NCI-H2107 (cell line): ENCODE measurements around the gene AFF3.
"Not testable (repeated sequence)": the region's sequence is repeated elsewhere in the genome, so short reads cannot be mapped to it uniquely, and the experiment has no call there.

ENCODE experiments used
- DNase-seq: peaks from one replicate; lab custom pipeline; 2025; lab: John Stamatoyannopoulos, UW

The AFF3 gene

DNA sequence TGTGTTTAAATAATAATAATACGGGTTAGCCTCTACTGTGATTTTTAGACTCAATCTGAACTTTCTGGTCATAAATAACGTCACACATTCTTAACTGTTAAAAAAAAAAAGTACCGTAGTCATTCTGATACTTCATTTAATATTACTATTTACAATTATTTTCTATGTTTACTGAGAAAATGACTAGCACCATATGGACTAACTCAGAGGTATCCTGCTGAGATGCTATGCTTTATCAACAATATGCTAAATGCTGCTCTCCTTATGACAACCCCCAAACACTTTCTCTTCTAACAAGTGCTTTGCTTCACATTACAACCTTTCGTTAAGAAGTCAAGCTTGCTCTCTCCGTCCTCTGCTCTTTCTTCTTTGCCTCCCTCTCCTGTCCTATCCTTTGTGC lies 182.1 kb downstream of the AFF3 start:
- DNase-seq: no peak

DNA sequence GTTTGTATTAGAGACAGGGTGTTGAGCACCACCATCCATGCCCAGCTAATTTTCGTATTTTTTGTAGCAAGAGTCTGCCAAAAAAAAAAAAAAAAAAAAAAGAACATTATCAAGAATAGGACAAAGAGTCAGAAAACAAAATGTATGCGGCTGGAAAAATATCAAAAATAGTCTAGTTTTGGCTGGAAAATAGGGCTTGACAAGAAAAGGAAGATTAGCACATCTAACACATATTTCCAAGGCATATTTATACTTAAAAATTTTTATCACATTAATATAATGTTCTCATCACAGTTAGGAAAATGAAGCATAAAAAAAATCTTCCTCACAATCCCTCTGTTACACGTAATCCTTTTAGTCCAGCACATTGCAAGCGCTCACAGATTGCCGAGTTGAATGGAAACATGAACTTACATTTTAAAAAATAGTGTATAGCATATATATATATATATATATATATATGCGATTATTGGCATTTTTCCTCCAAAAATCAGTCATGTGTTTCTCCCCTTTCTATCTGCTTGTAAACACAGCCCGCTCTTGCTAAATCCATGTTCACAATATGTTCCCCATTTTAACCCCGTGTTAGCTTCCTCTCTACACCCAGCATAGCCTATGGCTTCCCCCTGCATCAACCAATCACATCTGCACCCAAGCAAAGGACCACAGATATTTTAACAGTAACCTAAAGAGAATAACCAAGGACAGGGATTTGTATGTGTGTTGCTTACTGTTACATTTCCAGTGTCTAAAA lies 183.0 kb downstream of the AFF3 start:
- no peak for DNase-seq

GRCh38 chr2:99957332-99958133 lies 184.9 kb downstream of the AFF3 start:
- DNase-seq: no peak

- no peak for DNase-seq
Observed at GRCh38 chr2:99956232-99957030, 186.0 kb downstream of the AFF3 start.

GRCh38 chr2:99953750-99954149 lies 188.6 kb downstream of the AFF3 start:
- DNase-seq: no peak

DNA sequence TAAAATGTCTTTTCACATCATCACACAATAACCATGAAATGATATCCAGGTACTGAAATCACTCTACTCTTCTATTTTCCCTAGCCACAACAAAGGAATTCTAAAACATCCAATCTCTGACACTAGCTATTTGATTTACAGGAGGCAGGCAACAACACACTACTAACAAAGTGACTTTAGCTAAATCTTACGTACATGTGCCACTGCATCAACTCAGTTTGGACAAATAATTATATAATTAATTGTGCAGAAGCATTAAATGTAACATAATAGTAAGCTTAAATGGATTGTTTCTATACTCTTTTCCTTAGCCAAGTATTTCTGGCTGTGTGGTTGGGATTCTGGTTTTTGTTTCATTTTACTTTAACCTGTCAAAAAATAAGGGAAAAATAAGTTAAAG lies 192.4 kb downstream of the AFF3 start:
- no peak for DNase-seq

DNA sequence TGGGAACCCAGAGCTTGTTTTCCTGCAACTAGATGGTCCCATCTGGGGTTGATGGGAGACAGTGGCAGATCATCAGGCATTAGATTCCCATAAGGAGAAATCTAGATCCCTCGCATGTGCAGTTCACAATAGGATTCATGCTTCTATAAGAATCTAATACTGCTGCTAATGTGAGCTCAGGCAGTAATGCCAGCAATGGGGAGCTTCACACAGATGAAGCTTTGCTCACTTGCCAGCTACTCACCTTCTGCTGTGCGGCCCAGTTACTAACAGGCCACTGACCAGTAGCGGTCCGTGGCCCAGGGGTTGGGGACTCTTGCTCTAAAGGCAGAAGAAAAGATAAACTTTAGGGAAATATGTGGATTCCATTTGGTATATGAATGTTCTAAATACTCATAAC lies 192.9 kb downstream of the AFF3 start:
- DNase-seq: no peak

- no peak for DNase-seq
Observed at GRCh38 chr2:99948010-99948409, 194.4 kb downstream of the AFF3 start.

- not testable (repeated sequence) for DNase-seq
Observed at GRCh38 chr2:99947366-99947765, 195.0 kb downstream of the AFF3 start.

- no peak for DNase-seq
Observed at GRCh38 chr2:99944019-99944418, 198.4 kb downstream of the AFF3 start.

- no peak for DNase-seq
Observed at GRCh38 chr2:99942561-99943347, 199.6 kb downstream of the AFF3 start.

DNA sequence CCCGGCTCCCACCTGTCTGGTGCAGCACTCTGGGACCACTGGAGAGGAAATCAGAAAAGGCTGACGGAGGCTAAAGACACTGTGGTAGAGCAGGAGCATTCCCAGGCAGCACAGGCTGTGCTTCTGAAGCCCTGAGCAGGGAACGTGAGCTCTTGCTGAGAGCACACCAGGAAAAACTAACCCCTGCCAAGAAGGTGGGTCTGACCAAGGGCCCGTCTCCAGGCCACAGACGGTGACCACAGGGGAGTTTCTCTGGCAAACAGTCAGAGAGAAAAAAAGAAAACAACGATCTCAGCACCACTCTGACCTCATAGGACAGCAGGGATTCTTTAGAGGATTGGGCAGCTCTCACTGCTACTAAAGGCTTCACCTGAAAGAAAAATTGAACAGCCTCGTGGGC lies 201.4 kb downstream of the AFF3 start:
- no peak for DNase-seq

- no peak for DNase-seq
Observed at GRCh38 chr2:99939135-99939534, 203.3 kb downstream of the AFF3 start.

DNA sequence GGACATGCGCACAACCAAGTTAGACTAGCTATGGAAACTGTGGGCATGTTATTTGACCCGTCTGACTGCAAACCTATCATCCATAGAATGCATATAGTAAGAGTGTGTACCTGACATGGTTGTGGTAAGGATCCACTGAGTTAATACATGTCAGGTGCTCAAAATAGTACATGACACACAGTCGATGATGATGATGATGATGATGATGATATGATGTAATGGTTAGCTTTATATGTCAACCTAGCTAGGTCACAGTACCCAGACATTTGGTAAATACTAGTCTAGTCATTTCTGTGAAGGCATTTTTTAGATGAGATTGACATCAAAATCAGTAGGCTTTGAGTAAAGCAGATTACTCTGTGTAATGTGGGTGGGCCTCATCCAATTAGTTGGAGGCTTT lies 204.1 kb downstream of the AFF3 start:
- DNase-seq: no peak

DNA sequence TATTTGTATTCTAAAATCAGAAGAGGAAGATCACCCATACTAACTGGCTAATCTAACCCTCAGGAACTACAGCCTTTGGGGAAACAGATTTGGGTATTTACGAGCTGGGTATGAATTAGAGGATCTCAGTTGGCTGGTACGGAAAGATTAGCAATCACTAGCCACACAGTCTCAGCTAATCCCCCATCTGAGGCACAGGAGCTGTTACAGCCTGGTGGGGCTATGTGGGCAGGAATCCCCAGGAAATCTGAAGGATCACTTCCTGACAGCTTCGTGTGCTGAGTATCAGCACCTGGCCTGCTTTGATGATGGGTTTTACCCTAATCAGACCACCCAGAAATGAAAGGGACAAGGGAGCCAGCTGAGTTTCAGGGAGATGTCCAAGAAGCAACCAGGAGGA lies 206.3 kb downstream of the AFF3 start:
- DNase-seq: no peak

- DNase-seq: no peak
Observed at GRCh38 chr2:99935662-99936061, 206.7 kb downstream of the AFF3 start.

- DNase-seq: no peak
Observed at GRCh38 chr2:99933894-99934650, 208.3 kb downstream of the AFF3 start.

DNA sequence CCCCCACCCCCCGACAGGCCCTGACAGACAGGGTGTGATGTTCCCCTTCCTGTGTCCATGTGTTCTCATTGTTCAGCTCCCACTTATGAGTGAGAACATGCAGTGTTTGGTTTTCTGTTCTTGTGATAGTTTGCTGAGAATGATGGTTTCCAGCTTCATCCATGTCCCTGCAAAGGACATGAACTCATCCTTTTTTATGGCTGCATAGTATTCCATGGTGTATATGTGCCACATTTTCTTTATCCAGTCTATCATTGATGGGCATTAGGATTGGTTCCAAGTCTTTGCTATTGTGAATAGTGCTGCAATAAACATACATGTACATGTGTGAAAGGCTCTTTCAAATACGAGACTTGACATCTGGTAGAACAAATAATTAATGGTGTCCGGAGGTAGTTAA lies 208.9 kb downstream of the AFF3 start:
- not testable (repeated sequence) for DNase-seq

GRCh38 chr2:99928470-99929053 lies 213.8 kb downstream of the AFF3 start:
- no peak for DNase-seq

GRCh38 chr2:99927690-99928207 lies 214.6 kb downstream of the AFF3 start:
- not testable (repeated sequence) for DNase-seq
